DOHH2 (cell line): ENCODE results near the gene SORBS1.

Experiments
- EZH2phosphoT487 ChIP-seq: fragments of 200-600 bp; sonication (generic); IDR thresholded peaks from 2 replicates; pipeline ENCODE4 v1.6.1; 2017; ENCODE audit warnings: borderline replicate concordance, mild to moderate bottlenecking, antibody characterized with exemption, low read length, moderate library complexity, mixed read lengths
- TF ChIP-seq, protein P1 (sequence below): fragments of 200-600 bp; sonication (generic); IDR thresholded peaks from one replicate; pipeline ENCODE4 v1.5.1; 2014; ENCODE audit warnings: antibody characterized with exemption, mild to moderate bottlenecking, low read depth, low read length; ENCODE audit not compliant: poor library complexity, severe bottlenecking

DNA sequence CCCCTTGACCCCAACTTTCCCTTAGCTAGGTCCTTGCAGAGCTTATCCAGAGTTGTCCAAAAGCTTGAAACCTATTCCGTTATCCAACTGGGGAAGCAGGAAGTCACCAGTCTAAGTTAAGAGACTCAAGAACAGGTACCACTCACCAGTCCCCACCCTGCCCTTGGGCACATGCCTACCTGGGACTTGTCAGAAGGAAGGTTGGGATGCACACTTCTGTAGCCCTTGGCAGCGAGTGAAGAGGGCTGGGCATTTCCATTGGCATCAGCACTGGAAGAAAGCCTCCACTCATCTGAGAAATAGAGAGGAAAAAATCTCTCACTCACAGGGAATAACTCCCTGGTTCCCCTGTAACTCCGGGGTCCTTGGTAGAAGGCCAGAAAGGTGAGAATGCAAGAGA, 139.4 kb downstream of the SORBS1 start:
- TF ChIP-seq, protein P1, sequence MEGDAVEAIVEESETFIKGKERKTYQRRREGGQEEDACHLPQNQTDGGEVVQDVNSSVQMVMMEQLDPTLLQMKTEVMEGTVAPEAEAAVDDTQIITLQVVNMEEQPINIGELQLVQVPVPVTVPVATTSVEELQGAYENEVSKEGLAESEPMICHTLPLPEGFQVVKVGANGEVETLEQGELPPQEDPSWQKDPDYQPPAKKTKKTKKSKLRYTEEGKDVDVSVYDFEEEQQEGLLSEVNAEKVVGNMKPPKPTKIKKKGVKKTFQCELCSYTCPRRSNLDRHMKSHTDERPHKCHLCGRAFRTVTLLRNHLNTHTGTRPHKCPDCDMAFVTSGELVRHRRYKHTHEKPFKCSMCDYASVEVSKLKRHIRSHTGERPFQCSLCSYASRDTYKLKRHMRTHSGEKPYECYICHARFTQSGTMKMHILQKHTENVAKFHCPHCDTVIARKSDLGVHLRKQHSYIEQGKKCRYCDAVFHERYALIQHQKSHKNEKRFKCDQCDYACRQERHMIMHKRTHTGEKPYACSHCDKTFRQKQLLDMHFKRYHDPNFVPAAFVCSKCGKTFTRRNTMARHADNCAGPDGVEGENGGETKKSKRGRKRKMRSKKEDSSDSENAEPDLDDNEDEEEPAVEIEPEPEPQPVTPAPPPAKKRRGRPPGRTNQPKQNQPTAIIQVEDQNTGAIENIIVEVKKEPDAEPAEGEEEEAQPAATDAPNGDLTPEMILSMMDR = no peak
- TF ChIP-seq EZH2phosphoT487 = no peak
